ENCODE data around the gene LALBA. TPM values are rescaled to one million over a fixed set of nuclear protein-coding genes. Genes with fewer than 3 reads are reported as not detected.
"Not testable (repeated sequence)": the region's sequence is repeated elsewhere in the genome, so short reads cannot be mapped to it uniquely, and the experiment has no call there.

LALBA gene
- total RNA-seq, 1 donor = not detected

DNA sequence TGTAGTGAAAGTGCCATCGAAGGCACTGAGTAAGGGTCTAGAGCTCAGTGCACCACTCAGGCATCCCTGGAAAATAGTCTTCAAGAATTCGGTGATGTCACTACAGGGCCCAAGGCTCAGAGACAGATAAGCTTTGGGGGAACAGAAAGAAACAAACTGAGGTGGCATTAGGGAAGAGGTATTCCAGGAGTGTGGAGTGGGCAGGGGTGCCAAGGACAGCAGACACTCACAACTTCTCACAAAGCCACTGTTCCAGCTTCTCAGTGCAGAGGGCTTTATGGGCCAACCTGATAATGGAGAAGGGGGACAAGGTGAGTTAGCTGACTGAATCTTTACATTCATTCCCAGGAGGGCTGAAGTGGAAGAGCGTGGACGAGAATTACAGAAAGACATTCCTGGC, 2.1 kb downstream of the LALBA start:
- no peaks in the 10 kb centered on the region for H3K27me3 ChIP-seq (ENCODE audit: insufficient read depth, low read length)
- no peaks in the 10 kb centered on the region for H3K36me3 ChIP-seq (ENCODE audit: insufficient read depth, low read length)
- H3K4me1 ChIP-seq (ENCODE audit: insufficient read depth, low read length) = no peaks in the 10 kb centered on the region
- H3K4me2 ChIP-seq (ENCODE audit: insufficient read depth, low read length) = no peak overlapping the region
- no peak overlapping the region for H3K4me3 ChIP-seq (ENCODE audit: insufficient read depth, low read length)
- DNase-seq (ENCODE audit: insufficient read length, low spot score, missing footprints) = no peak
- no peak for TF ChIP-seq CTCF (IDR thresholded peaks at IDR 0.05; ENCODE audit: extremely low read depth, low read depth, low read length)
- H3K9me3 ChIP-seq (ENCODE audit: low read depth, low read length) = no peaks in the 10 kb centered on the region
- no peaks in the 10 kb centered on the region for H3K79me2 ChIP-seq (ENCODE audit: insufficient read depth, low read length)
- no peak overlapping the region for H2AFZ ChIP-seq (ENCODE audit: low read length)
- H3K27ac ChIP-seq (ENCODE audit: low read depth, low read length) = no peak overlapping the region
- H4K20me1 ChIP-seq (ENCODE audit: insufficient read depth, low read length) = no peaks in the 10 kb centered on the region

GRCh38 chr12:48557919-48558318, 11.9 kb downstream of the LALBA start:
- Histone ChIP-seq H2AFZ (ENCODE audit: low read length) (no peak overlapping the region), H3K4me1 (ENCODE audit: insufficient read depth, low read length) (no peaks in the 10 kb centered on the region), H3K79me2 (ENCODE audit: insufficient read depth, low read length) (no peaks in the 10 kb centered on the region), H3K27ac (ENCODE audit: low read depth, low read length) (no peak overlapping the region), H3K36me3 (ENCODE audit: insufficient read depth, low read length) (no peaks in the 10 kb centered on the region), H3K9me3 (ENCODE audit: low read depth, low read length) (no peaks in the 10 kb centered on the region), H3K4me2 (ENCODE audit: insufficient read depth, low read length) (no peak overlapping the region), H3K4me3 (ENCODE audit: insufficient read depth, low read length) (no peak overlapping the region), H4K20me1 (ENCODE audit: insufficient read depth, low read length) (no peaks in the 10 kb centered on the region), H3K27me3 (ENCODE audit: insufficient read depth, low read length) (no peaks in the 10 kb centered on the region)
- DNase-seq (ENCODE audit: insufficient read length, low spot score, missing footprints) = peak; percentile 26
- no peak for TF ChIP-seq CTCF (IDR thresholded peaks at IDR 0.05; ENCODE audit: extremely low read depth, low read depth, low read length)

GRCh38 chr12:48556631-48557030, 13.2 kb downstream of the LALBA start:
- Histone ChIP-seq H3K27me3 (ENCODE audit: insufficient read depth, low read length) (no peaks in the 10 kb centered on the region), H3K79me2 (ENCODE audit: insufficient read depth, low read length) (no peaks in the 10 kb centered on the region)

GRCh38 chr12:48553666-48554343, 16.0 kb downstream of the LALBA start:
- not testable (repeated sequence) for H3K36me3 ChIP-seq (ENCODE audit: insufficient read depth, low read length); H3K4me2 ChIP-seq (ENCODE audit: insufficient read depth, low read length); H4K20me1 ChIP-seq (ENCODE audit: insufficient read depth, low read length); H2AFZ ChIP-seq (ENCODE audit: low read length); H3K9me3 ChIP-seq (ENCODE audit: low read depth, low read length); H3K27ac ChIP-seq (ENCODE audit: low read depth, low read length); DNase-seq (ENCODE audit: insufficient read length, low spot score, missing footprints); H3K4me1 ChIP-seq (ENCODE audit: insufficient read depth, low read length); H3K79me2 ChIP-seq (ENCODE audit: insufficient read depth, low read length); H3K4me3 ChIP-seq (ENCODE audit: insufficient read depth, low read length); H3K27me3 ChIP-seq (ENCODE audit: insufficient read depth, low read length)

More at GRCh38 chr12:48556631-48557030, 13.2 kb downstream of the LALBA start:
- no peak overlapping the region for H3K4me3 ChIP-seq (ENCODE audit: insufficient read depth, low read length)
- no peaks in the 10 kb centered on the region for H3K36me3 ChIP-seq (ENCODE audit: insufficient read depth, low read length)
- no peaks in the 10 kb centered on the region for H3K9me3 ChIP-seq (ENCODE audit: low read depth, low read length)
- no peak for DNase-seq (ENCODE audit: insufficient read length, low spot score, missing footprints)
- no peak for TF ChIP-seq CTCF (IDR thresholded peaks at IDR 0.05; ENCODE audit: extremely low read depth, low read depth, low read length)
- H3K27ac ChIP-seq (ENCODE audit: low read depth, low read length) = no peak overlapping the region
- no peaks in the 10 kb centered on the region for H3K4me1 ChIP-seq (ENCODE audit: insufficient read depth, low read length)
- no peak overlapping the region for H2AFZ ChIP-seq (ENCODE audit: low read length)
- no peak overlapping the region for H3K4me2 ChIP-seq (ENCODE audit: insufficient read depth, low read length)
- no peaks in the 10 kb centered on the region for H4K20me1 ChIP-seq (ENCODE audit: insufficient read depth, low read length)

DNA sequence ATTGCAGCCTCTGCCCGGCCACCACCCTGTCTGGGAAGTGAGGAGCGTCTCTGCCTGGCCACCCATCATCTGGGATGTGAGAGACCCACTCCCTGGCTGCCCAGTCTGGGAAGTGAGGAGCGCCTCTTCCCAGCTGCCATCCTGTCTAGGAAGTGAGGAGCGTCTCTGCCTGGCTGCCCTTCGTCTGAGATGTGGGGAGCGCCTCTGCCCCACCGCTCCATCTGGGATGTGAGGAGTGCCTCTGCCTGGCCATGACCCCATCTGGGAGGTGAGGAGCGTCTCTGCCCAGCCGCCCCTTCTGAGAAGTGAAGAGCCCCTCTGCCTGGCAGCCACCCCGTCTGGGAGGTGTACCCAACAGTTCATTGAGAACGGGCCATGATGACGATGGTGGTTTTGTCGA, 18.2 kb downstream of the LALBA start:
- not testable (repeated sequence) for H3K4me3 ChIP-seq (ENCODE audit: insufficient read depth, low read length); H3K27ac ChIP-seq (ENCODE audit: low read depth, low read length); H3K4me2 ChIP-seq (ENCODE audit: insufficient read depth, low read length); H4K20me1 ChIP-seq (ENCODE audit: insufficient read depth, low read length); H3K4me1 ChIP-seq (ENCODE audit: insufficient read depth, low read length); H3K79me2 ChIP-seq (ENCODE audit: insufficient read depth, low read length); H3K36me3 ChIP-seq (ENCODE audit: insufficient read depth, low read length); H3K27me3 ChIP-seq (ENCODE audit: insufficient read depth, low read length); DNase-seq (ENCODE audit: insufficient read length, low spot score, missing footprints); H2AFZ ChIP-seq (ENCODE audit: low read length); H3K9me3 ChIP-seq (ENCODE audit: low read depth, low read length)

DNA sequence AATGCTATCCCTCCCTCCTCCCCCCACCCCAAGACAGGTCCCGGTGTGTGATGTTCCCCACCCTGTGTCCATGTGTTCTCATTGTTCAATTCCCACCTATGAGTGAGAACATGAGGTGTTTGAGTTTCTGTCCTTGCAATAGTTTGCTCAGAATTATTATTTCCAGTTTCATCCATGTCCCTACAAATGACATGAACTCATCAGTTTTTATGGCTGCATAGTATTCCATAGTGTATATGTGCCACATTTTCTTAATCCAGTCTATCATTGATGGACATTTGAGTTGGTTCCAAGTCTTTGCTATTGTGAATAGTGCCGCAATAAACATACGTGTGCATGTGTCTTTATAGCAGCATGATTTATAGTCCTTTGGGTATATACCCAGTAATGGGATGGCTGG, 22.8 kb downstream of the LALBA start:
- not testable (repeated sequence) for H3K4me1 ChIP-seq (ENCODE audit: insufficient read depth, low read length); H3K9me3 ChIP-seq (ENCODE audit: low read depth, low read length); H3K27me3 ChIP-seq (ENCODE audit: insufficient read depth, low read length); H3K27ac ChIP-seq (ENCODE audit: low read depth, low read length); H2AFZ ChIP-seq (ENCODE audit: low read length); H4K20me1 ChIP-seq (ENCODE audit: insufficient read depth, low read length); DNase-seq (ENCODE audit: insufficient read length, low spot score, missing footprints); H3K4me2 ChIP-seq (ENCODE audit: insufficient read depth, low read length); H3K79me2 ChIP-seq (ENCODE audit: insufficient read depth, low read length); H3K4me3 ChIP-seq (ENCODE audit: insufficient read depth, low read length); H3K36me3 ChIP-seq (ENCODE audit: insufficient read depth, low read length)
